NCI-H1694 treated with DMSO at 0.1 percent for 48 hours (cell line): ENCODE results near the gene ASPSCR1.

Experiments
- DNase-seq: peaks from one replicate; lab custom pipeline; 2025; lab: John Stamatoyannopoulos, UW

Gene ASPSCR1

GRCh38 chr17:81999587-81999975 lies 22.2 kb downstream of the ASPSCR1 start:
- no peak for DNase-seq

DNA sequence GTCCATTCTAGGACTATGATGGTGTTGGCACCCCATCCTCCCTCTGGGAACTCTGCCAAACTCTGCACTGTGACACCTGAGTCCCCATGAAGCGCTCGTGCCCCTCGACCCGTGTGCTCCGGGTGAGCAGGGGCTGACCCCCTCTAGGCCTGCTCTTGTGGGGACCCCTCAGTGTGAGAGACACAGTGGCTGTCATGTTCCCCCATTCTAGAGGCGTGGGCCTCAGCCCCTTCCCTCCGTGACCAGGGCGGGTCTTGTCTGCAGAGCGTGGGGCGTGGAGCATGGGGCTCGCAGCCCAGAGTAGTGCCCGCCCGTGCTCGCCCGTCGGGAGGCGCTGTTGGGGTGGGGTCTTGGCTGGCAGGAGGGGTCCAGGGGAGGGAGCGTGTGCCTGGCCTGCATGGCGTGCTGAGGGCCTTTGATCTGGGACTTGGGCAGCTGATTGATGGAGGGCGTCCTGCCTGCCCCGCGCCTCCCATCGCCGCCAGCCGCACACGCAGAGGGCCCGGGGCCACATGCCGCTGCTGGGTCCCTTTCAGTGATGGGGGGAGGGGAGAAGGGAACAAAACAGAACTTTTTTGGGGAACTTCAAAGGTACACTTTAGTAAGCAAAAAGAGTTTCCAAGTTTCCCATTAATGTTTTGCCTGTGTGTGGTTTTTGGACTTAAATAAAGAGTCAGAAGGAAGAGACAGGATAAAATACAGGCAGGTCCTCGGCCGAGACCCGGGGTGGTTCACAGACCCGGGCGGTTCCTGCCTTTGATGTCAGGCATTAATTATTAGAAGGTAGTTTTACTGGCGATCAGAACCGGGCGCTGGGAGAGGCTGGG lies 22.8 kb downstream of the ASPSCR1 start:
- DNase-seq, result no peak

GRCh38 chr17:82000803-82001570 lies 23.6 kb downstream of the ASPSCR1 start:
- peak; percentile 38 for DNase-seq

DNA sequence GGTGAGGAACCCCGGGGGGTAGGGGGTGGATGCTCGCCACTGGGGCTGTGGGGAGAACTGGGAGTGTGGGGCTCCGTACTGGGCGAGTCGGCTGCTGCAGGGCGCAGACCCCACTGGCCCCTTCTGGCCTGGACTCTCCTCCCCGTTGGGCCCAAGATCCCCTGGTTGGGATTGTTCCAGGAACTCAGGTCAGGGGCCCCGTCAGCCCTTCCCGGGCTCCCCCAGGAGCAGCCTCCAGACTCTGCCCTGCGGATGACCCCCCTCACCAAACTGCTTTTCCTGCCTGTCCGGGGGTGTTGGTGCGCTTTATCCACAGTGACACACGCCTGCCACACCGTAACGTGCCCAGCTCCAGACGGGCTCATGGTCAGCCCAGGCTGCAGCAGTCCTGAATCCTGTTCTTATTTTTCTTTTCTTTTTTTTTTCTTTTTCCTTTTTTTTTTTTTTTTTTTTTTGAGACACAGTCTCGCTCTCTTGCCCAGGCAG lies 24.2 kb downstream of the ASPSCR1 start:
- no peak for DNase-seq

GRCh38 chr17:82003411-82004381 lies 26.3 kb downstream of the ASPSCR1 start:
- DNase-seq, result no peak

- no peak for DNase-seq
These were observed 27.4 kb downstream of the ASPSCR1 start for GRCh38 chr17:82004517-82005455.

- DNase-seq, result peak; percentile 25
These were observed 28.4 kb downstream of the ASPSCR1 start for GRCh38 chr17:82005701-82006348.

- DNase-seq, result peak; percentile 33
These were observed 29.2 kb downstream of the ASPSCR1 start for GRCh38 chr17:82006468-82007227.

DNA sequence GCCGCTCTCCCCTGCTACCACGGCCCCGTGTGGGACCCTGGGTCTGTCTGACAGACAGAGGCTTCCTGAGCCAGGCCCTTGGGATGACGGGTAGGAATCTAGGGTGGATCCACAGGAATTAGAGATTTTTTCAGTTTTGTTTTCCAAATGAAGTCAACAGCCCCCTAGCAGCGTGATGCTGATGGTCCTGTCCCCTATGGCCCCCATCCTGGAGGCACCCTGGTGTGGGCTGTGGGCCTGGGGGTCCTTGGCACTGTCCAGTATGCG lies 29.7 kb downstream of the ASPSCR1 start:
- DNase-seq, result no peak

GRCh38 chr17:82007495-82008257 lies 30.2 kb downstream of the ASPSCR1 start:
- no peak for DNase-seq

DNA sequence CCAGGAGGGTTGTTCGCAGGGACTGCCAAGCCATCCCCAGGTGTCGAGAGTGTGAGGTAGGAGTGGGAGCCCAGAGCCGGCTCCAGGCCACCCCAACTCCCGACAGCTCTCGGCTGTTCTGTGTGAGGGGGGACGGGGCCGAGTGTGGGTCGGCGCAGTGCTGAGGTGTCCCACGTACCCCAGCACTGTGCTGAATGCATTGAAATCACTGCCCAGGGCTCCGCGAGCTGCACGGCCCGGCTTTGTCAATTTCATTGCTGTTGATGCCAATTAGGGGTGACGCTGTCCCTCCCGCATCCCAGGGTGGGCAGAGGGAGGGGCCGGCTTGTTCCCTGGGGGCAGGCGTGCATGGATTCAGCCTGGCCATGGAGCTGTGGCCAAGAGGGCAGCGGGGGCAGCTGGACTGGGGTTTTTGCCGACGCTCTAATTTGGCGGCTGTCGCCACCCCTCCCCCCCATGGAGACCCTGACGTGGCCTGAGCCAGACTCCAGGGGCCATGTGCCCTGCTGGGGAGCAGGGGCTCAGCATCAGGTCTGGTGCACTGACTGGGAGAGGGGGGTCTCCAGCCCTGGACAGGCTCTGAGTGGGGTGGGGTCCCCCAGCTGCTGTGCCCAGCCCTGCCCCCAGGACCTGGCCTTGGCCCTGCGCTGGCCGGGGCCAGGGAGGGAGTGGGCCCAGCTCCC lies 31.0 kb downstream of the ASPSCR1 start:
- no peak for DNase-seq

GRCh38 chr17:82008941-82009405 lies 31.5 kb downstream of the ASPSCR1 start:
- no peak for DNase-seq

GRCh38 chr17:82009413-82009812 lies 32.0 kb downstream of the ASPSCR1 start:
- no peak for DNase-seq

- DNase-seq, result no peak
These were observed 33.4 kb downstream of the ASPSCR1 start for GRCh38 chr17:82010575-82011525.

- no peak for DNase-seq
These were observed 34.3 kb downstream of the ASPSCR1 start for GRCh38 chr17:82011617-82012187.

DNA sequence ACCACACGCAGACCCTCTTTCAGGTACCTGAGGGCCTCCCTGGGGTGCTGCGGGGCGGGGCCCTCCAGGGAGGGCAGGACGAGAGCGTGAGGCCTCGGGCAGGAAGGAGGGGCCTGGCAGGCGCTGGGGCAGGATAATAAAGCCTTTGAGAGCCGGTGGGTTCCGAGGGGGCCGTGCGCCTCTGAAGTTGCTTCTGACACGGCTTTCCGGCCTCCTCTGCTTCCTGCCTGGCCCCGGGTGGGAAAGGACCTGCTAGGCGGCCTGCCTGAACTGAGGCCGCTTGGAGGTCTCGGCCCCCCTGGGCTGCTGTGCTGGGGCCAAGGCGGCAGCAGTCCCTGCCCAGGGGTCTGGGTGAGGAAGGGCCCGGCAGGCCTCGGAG lies 34.8 kb downstream of the ASPSCR1 start:
- DNase-seq, result no peak
